Measurements from ENCODE around the gene MEIOSIN.

The MEIOSIN gene

GRCh38 chr19:45692187-45693105 is 40.8 kb upstream of the MEIOSIN start, which contains the start of gene QPCTL:
Gene QPCTL, plus strand, starts transcription at chr19:45692666. Its CDS starts 38 bp downstream, at chr19:45692704.
- H3K4me3 ChIP-seq (ENCODE audit: low read length), result peak within 1 kb of the TSS; percentile 99
- no peaks in the 10 kb centered on the region for H3F3A ChIP-seq (ENCODE audit: control insufficient read depth, insufficient read depth)
- no peak for TF ChIP-seq CTCF (IDR thresholded peaks at IDR 0.05; ENCODE audit: low read depth, low read length, poor library complexity, severe bottlenecking)
- no peak for TF ChIP-seq EZH2phosphoT487 (IDR thresholded peaks at IDR 0.05; ENCODE audit: borderline replicate concordance, low read length)
- H4K20me1 ChIP-seq (ENCODE audit: control insufficient read depth, insufficient read depth, low read depth, low read length), result peaks cover 9% of the 10 kb centered on the region
- no peaks in the 10 kb centered on the region for H3K27me3 ChIP-seq (ENCODE audit: control insufficient read depth, low read length)
- peaks cover 63% of the 10 kb centered on the region for H3K36me3 ChIP-seq (ENCODE audit: control insufficient read depth, low read length)
- H3K9me3 ChIP-seq (ENCODE audit: control insufficient read depth, insufficient read depth, low read length), result no peaks in the 10 kb centered on the region
- H3K4me2 ChIP-seq (ENCODE audit: low read length), result peak within 1 kb of the TSS; percentile 95
- H3K27ac ChIP-seq (ENCODE audit: low read depth, low read length), result peak within 1 kb of the TSS; percentile 77
- H3K79me2 ChIP-seq (ENCODE audit: control insufficient read depth, low read length), result peaks cover 58% of the 10 kb centered on the region
- H3K9me2 ChIP-seq (replicated peaks; ENCODE audit: control insufficient read depth, low read length), result no peaks in the 10 kb centered on the region
- H3K4me1 ChIP-seq (ENCODE audit: control insufficient read depth, low read length), result peaks cover 15% of the 10 kb centered on the region

GRCh38 chr19:45693106-45693788 is 40.0 kb upstream of the MEIOSIN start:
- peaks cover 15% of the 10 kb centered on the region for H3K4me1 ChIP-seq (ENCODE audit: control insufficient read depth, low read length)
- no peaks in the 10 kb centered on the region for H3K27me3 ChIP-seq (ENCODE audit: control insufficient read depth, low read length)
- peaks cover 53% of the 10 kb centered on the region for H3K79me2 ChIP-seq (ENCODE audit: control insufficient read depth, low read length)
- peak overlapping the region; percentile 95 for H3K4me2 ChIP-seq (ENCODE audit: low read length)
- peak overlapping the region; percentile 77 for H3K27ac ChIP-seq (ENCODE audit: low read depth, low read length)
- TF ChIP-seq EZH2phosphoT487 (IDR thresholded peaks at IDR 0.05; ENCODE audit: borderline replicate concordance, low read length) (no peak), CTCF (IDR thresholded peaks at IDR 0.05; ENCODE audit: low read depth, low read length, poor library complexity, severe bottlenecking) (peak; percentile 99)
- no peaks in the 10 kb centered on the region for H3K9me2 ChIP-seq (replicated peaks; ENCODE audit: control insufficient read depth, low read length)
- H3K4me3 ChIP-seq (ENCODE audit: low read length), result peak overlapping the region; percentile 99
- no peaks in the 10 kb centered on the region for H3K9me3 ChIP-seq (ENCODE audit: control insufficient read depth, insufficient read depth, low read length)
- H4K20me1 ChIP-seq (ENCODE audit: control insufficient read depth, insufficient read depth, low read depth, low read length), result peaks cover 9% of the 10 kb centered on the region
- no peaks in the 10 kb centered on the region for H3F3A ChIP-seq (ENCODE audit: control insufficient read depth, insufficient read depth)
- peaks cover 63% of the 10 kb centered on the region for H3K36me3 ChIP-seq (ENCODE audit: control insufficient read depth, low read length)

- Histone ChIP-seq H3K79me2 (ENCODE audit: control insufficient read depth, low read length) (no peaks in the 10 kb centered on the region), H3K9me3 (ENCODE audit: control insufficient read depth, insufficient read depth, low read length) (no peaks in the 10 kb centered on the region), H3F3A (ENCODE audit: control insufficient read depth, insufficient read depth) (peaks cover 12% of the 10 kb centered on the region), H3K9me2 (replicated peaks; ENCODE audit: control insufficient read depth, low read length) (no peaks in the 10 kb centered on the region), H3K4me1 (ENCODE audit: control insufficient read depth, low read length) (peaks cover 27% of the 10 kb centered on the region), H3K27ac (ENCODE audit: low read depth, low read length) (no peak overlapping the region), H3K4me2 (ENCODE audit: low read length) (no peak overlapping the region), H3K4me3 (ENCODE audit: low read length) (no peak overlapping the region), H3K27me3 (ENCODE audit: control insufficient read depth, low read length) (no peaks in the 10 kb centered on the region), H3K36me3 (ENCODE audit: control insufficient read depth, low read length) (peaks cover 46% of the 10 kb centered on the region), H4K20me1 (ENCODE audit: control insufficient read depth, insufficient read depth, low read depth, low read length) (no peaks in the 10 kb centered on the region)
- TF ChIP-seq CTCF (IDR thresholded peaks at IDR 0.05; ENCODE audit: low read depth, low read length, poor library complexity, severe bottlenecking) (no peak), EZH2phosphoT487 (IDR thresholded peaks at IDR 0.05; ENCODE audit: borderline replicate concordance, low read length) (no peak)
Observed at GRCh38 chr19:45701676-45702075, 31.6 kb upstream of the MEIOSIN start.
